HepG2 (cell line): Measurements from ENCODE around the gene SPCS2. TPM values are rescaled to one million over a fixed set of nuclear protein-coding genes. Genes with fewer than 3 reads are reported as not detected.

ENCODE experiments used
- CERS6 ChIP-seq: sonication (generic); formaldehyde crosslinking; IDR thresholded peaks from 2 replicates; pipeline ENCODE4 v1.5.0; 2020; ENCODE audit warnings: missing genetic modification reagents
- DZIP1 ChIP-seq: sonication (generic); formaldehyde crosslinking; IDR thresholded peaks from 2 replicates; pipeline ENCODE4 v1.5.0; 2020; ENCODE audit warnings: mild to moderate bottlenecking, missing genetic modification reagents
- HOMEZ ChIP-seq: IDR thresholded peaks from 2 replicates; pipeline ENCODE4 v1.6.1; 2016; ENCODE audit warnings: low read depth
- LCORL ChIP-seq, 2 experiments: fragments of 450-650 bp in 1 of 2; sonication (generic) in 1 of 2; formaldehyde crosslinking in 1 of 2; IDR thresholded peaks; 2 replicates each; pipeline versions ENCODE4 v1.5.0 to v1.6.1; 2017 to 2020; ENCODE audit warnings: antibody characterized with exemption in 1 of 2, missing genetic modification reagents in 1 of 2
- MED13 ChIP-seq: sonication (generic); formaldehyde crosslinking; IDR thresholded peaks from 2 replicates; pipeline ENCODE4 v1.5.0; 2020; ENCODE audit warnings: missing genetic modification reagents
- NFATC3 ChIP-seq: sonication (generic); formaldehyde crosslinking; IDR thresholded peaks from 2 replicates; pipeline ENCODE4 v1.5.1; 2020; ENCODE audit warnings: mild to moderate bottlenecking, missing genetic modification reagents
- PAF1 ChIP-seq: IDR thresholded peaks from 2 replicates; pipeline ENCODE4 v1.6.1; 2016; ENCODE audit warnings: missing genetic modification reagents, missing compliant biosample characterization
- RBFOX2 ChIP-seq: fragments of 200-400 bp; formaldehyde crosslinking; IDR thresholded peaks from 2 replicates; pipeline ENCODE4 v1.6.1; 2017; ENCODE audit warnings: low read depth, mild to moderate bottlenecking, low read length
- REPIN1 ChIP-seq: sonication (generic); formaldehyde crosslinking; IDR thresholded peaks from 2 replicates; pipeline ENCODE4 v1.8.0; 2022; ENCODE audit warnings: missing genetic modification reagents, low read depth, mild to moderate bottlenecking, borderline replicate concordance
- SMAD3 ChIP-seq: sonication (generic); formaldehyde crosslinking; IDR thresholded peaks from 2 replicates; pipeline ENCODE4 v1.4.0; 2020; ENCODE audit warnings: missing genetic modification reagents
- SP2 ChIP-seq: sonication (generic); formaldehyde crosslinking; IDR thresholded peaks from 2 replicates; pipeline ENCODE4 v1.5.1; 2020; ENCODE audit warnings: mild to moderate bottlenecking, missing genetic modification reagents
- SRSF1 ChIP-seq: fragments of 200-400 bp; formaldehyde crosslinking; optimal IDR thresholded peaks from 2 replicates; pipeline ENCODE3; 2017; ENCODE audit warnings: mild to moderate bottlenecking, low read depth, low read length, moderate library complexity
- ZNF138 ChIP-seq: sonication (generic); formaldehyde crosslinking; IDR thresholded peaks from 2 replicates; pipeline ENCODE4 v1.5.0; 2020; ENCODE audit warnings: mild to moderate bottlenecking, low read depth, missing genetic modification reagents
- ZNF343 ChIP-seq: sonication (generic); formaldehyde crosslinking; IDR thresholded peaks from 2 replicates; pipeline ENCODE4 v1.4.0; 2020; ENCODE audit warnings: mild to moderate bottlenecking, missing genetic modification reagents
- ZNF432 ChIP-seq: sonication (generic); formaldehyde crosslinking; IDR thresholded peaks from 2 replicates; pipeline ENCODE4 v1.5.0; 2020; ENCODE audit warnings: missing genetic modification reagents, mild to moderate bottlenecking, borderline replicate concordance
- ZNF441 ChIP-seq: sonication (generic); formaldehyde crosslinking; IDR thresholded peaks from 2 replicates; pipeline ENCODE4 v1.7.0; 2021; ENCODE audit warnings: missing genetic modification reagents, borderline replicate concordance
- ZNF609 ChIP-seq: sonication (generic); formaldehyde crosslinking; IDR thresholded peaks from 2 replicates; pipeline ENCODE4 v1.4.0; 2020; ENCODE audit warnings: mild to moderate bottlenecking, missing genetic modification reagents, borderline replicate concordance
- ZNF703 ChIP-seq: sonication (generic); formaldehyde crosslinking; IDR thresholded peaks from 2 replicates; pipeline ENCODE4 v1.5.1; 2020; ENCODE audit warnings: missing genetic modification reagents, mild to moderate bottlenecking, moderate library complexity, borderline replicate concordance
- polyA plus RNA-seq, 8 experiments: library from polyadenylated mRNA; depleted of rRNA in 3 of 8; stranded (reverse) in 7 of 8; unstranded in 1 of 8; fragments of >200 nt; fragmentation: Illumina TruSeq in 4 of 8; extraction: Trizol in 4 of 8; gene quantifications; 2 replicates each; pipeline versions ENCODE4 v1.2.1 to v1.2.3, GENCODE V29; 2011 to 2016; ENCODE audit warnings: low read depth in 4 of 8, missing spikeins in 1 of 8, mixed read lengths in 1 of 8; ENCODE audit not compliant: insufficient read depth in 1 of 8
- total RNA-seq, 5 experiments: library from RNA; depleted of rRNA; stranded (reverse); fragments of >200 nt; fragmentation: Illumina TruSeq; extraction: Trizol; gene quantifications; 2 replicates each; pipeline ENCODE4 v1.2.3, GENCODE V29; 2016; ENCODE audit warnings: low read depth in 1 of 5

SPCS2 gene
- total and polyA plus RNA-seq, 2 of the 13 experiments (the other 11 are each of a cell fraction or from before 2014, with no cell fraction given), result 87.3 to 142 TPM

DNA sequence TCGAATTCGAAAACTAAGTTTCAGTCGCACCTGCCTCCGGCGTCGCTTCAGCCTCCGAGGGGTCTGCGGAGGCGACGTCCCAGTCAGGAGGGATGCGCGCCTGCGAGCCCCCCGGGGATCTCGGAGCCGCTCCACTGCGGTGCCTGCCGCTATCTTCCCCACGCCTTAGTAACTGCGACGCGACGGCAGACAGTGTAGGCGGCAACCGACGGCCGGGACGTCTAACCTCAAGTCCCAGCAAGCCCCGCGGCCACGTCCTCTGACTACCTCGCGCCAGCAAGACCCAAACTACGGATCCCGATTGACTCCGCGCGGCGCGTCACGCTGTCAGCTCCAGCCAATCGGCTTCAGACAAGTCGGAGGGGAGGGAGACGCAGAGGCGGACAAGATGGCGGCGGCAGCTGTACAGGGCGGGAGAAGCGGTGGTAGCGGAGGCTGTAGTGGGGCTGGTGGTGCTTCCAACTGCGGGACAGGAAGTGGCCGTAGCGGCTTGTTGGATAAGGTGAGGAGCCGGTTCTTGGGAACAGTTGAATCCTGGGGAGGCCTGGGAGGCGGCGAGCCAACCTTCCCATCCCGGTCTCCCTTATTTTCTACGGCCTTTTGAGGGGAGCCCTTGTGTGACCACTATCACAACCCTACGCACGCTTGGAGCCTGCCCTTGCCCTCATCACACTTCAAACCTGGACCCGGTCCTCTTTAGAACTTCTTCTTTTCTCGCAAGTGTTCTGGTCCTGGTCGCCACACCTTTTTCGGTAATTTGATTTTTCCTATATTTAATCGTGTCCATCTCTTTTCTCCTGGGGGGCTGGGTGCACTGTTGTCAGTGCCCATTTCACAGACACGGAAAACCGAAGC lies at the start of gene SPCS2, which contains the start of gene XRRA1 (continued):
- 0 out of 2 replicates have a peak, but pooled peaks have one; percentile 29 for TF ChIP-seq DZIP1 (CRISPR knock-in tag)
- no peak for TF ChIP-seq PAF1 (CRISPR knock-in tag)
- peak; percentile 77 for TF ChIP-seq SRSF1
- peak; percentile 71 for TF ChIP-seq SP2 (CRISPR knock-in tag)
- peak; percentile 54; the same call in 1 of the 2 replicates for TF ChIP-seq MED13 (CRISPR knock-in tag)
- TF ChIP-seq SMAD3 (CRISPR knock-in tag), result peak; percentile 17; the same call in 1 of the 2 replicates
- TF ChIP-seq RBFOX2, result peak; percentile 95
- no peak for TF ChIP-seq CERS6 (CRISPR knock-in tag)
- peak; percentile 96 for TF ChIP-seq REPIN1 (CRISPR knock-in tag)
- peak; percentile 68; the same call in 1 of the 2 replicates for TF ChIP-seq ZNF343 (CRISPR knock-in tag)
- TF ChIP-seq LCORL (IDR thresholded peaks at IDR 0.05), result no peak
- no peak; the same call in none of the 2 replicates for TF ChIP-seq LCORL (CRISPR knock-in tag; IDR thresholded peaks at IDR 0.05)
- TF ChIP-seq ZNF138 (CRISPR knock-in tag), result 0 out of 2 replicates have a peak, but pooled peaks have one; percentile 58
- TF ChIP-seq ZNF703, result no peak
- TF ChIP-seq ZNF432 (CRISPR knock-in tag), result no peak
- TF ChIP-seq NFATC3 (CRISPR knock-in tag), result no peak
- peak; percentile 46; the same call in 1 of the 2 replicates for TF ChIP-seq ZNF441
- TF ChIP-seq ZNF609 (CRISPR knock-in tag), result peak; percentile 44; the same call in 1 of the 2 replicates
- TF ChIP-seq HOMEZ (CRISPR knock-in tag), result peak; percentile 60; the same call in 1 of the 2 replicates
